ENCODE results near the gene PCDH1. TPM values are rescaled to one million over a fixed set of nuclear protein-coding genes. Genes with fewer than 3 reads are reported as not detected.

Gene PCDH1
- total RNA-seq, 1 experiment from 2014 or later: 127 TPM

GRCh38 chr5:141832131-141832530 is 46.1 kb downstream of the PCDH1 start:
- Mint-ChIP-seq H3K4me1 (peaks cover 35 to 43% of the 10 kb centered on the region in 2 experiments), H3K27me3 (ENCODE audit: low read depth) (no peaks in the 10 kb centered on the region; the same call in 1 of the 2 replicates)

More at GRCh38 chr5:141832131-141832530, 46.1 kb downstream of the PCDH1 start:
- Histone ChIP-seq H3K79me1 (ENCODE audit: insufficient read depth, low read depth, low read length, poor library complexity, severe bottlenecking) (no peaks in the 10 kb centered on the region), H2AFZ (ENCODE audit: low read length) (no peak overlapping the region), H3K14ac (ENCODE audit: insufficient read depth, low read length) (no peak overlapping the region), H2BK20ac (ENCODE audit: low read depth, low read length, poor library complexity, severe bottlenecking) (no peak overlapping the region), H3K27ac (ENCODE audit: insufficient read length, low read depth, low read length) (no peak overlapping the region), H4K8ac (replicated peaks; ENCODE audit: insufficient read length, low read depth, low read length) (no peak overlapping the region), H3K27me3 (ENCODE audit: insufficient read depth, low read length) (no peaks in the 10 kb centered on the region), H3K9me3 (ENCODE audit: control insufficient read depth, low read depth, low read length) (no peaks in the 10 kb centered on the region), H4K20me1 (ENCODE audit: control insufficient read depth, insufficient read depth, insufficient read length) (no peaks in the 10 kb centered on the region), H4K91ac (ENCODE audit: insufficient read length, low read depth, low read length) (no peak overlapping the region), H2BK5ac (ENCODE audit: insufficient read length, low read length) (no peak overlapping the region), H4K5ac (ENCODE audit: insufficient read length, low read depth, low read length) (no peak overlapping the region), H2BK120ac (ENCODE audit: low read depth, low read length, poor library complexity, severe bottlenecking) (no peak overlapping the region), H3K79me2 (ENCODE audit: insufficient read depth, low read length) (no peaks in the 10 kb centered on the region), H3T11ph (ENCODE audit: low read length) (no peak overlapping the region), H3K56ac (ENCODE audit: insufficient read length, low read depth, low read length) (no peak overlapping the region), H3K4me1 (ENCODE audit: insufficient read depth, low read length) (peaks cover 11% of the 10 kb centered on the region), H2BK15ac (ENCODE audit: low read depth, low read length) (no peak overlapping the region), H2AK5ac (ENCODE audit: insufficient read length, low read length) (no peak overlapping the region), H3K23ac (ENCODE audit: insufficient read length, low read depth, low read length) (no peak overlapping the region), H3K18ac (ENCODE audit: insufficient read length, low read depth, low read length) (no peak overlapping the region), H3K4ac (ENCODE audit: low read depth, low read length) (no peak overlapping the region), H3K23me2 (ENCODE audit: insufficient read length, low read depth, low read length, poor library complexity, severe bottlenecking) (no peaks in the 10 kb centered on the region), H2BK12ac (ENCODE audit: insufficient read length, low read depth, low read length) (no peak overlapping the region), H3K4me2 (ENCODE audit: insufficient read depth, insufficient read length, low read length) (no peak overlapping the region), H3K9ac (ENCODE audit: extremely low read depth, insufficient read length, low read length) (no peak overlapping the region)
- WGBS (ENCODE audit: extremely low coverage, insufficient read length, low lambda C conversion rate): no CpG with 5 or more reads among the region's 4 CpGs
- no peak for TF ChIP-seq CTCF (conservative IDR thresholded peaks at IDR 0.05)
- Mint-ChIP-seq H3K9me3 (no peaks in the 10 kb centered on the region), H3K27ac (peak overlapping the region in 1 of 3 experiments; percentile 14; a peak in 1 of 7 replicates), H3K4me3 (no peak overlapping the region), H3K36me3 (ENCODE audit: insufficient read depth in 1 of 3, low read depth in 3 of 3) (peaks cover 0 to 9% (median 2%) of the 10 kb centered on the region in 3 experiments; a peak in 5 of 7 replicates)
- no peak for DNase-seq

Data from H9 (cell line).